Measurements from ENCODE around the gene ZYG11B. TPM values are rescaled to one million over a fixed set of nuclear protein-coding genes. Genes with fewer than 3 reads are reported as not detected.
"Not testable (repeated sequence)": the region's sequence is repeated elsewhere in the genome, so short reads cannot be mapped to it uniquely, and the experiment has no call there.

Gene ZYG11B
- total RNA-seq, 1 donor from 2014 or later = 18.2 TPM

DNA sequence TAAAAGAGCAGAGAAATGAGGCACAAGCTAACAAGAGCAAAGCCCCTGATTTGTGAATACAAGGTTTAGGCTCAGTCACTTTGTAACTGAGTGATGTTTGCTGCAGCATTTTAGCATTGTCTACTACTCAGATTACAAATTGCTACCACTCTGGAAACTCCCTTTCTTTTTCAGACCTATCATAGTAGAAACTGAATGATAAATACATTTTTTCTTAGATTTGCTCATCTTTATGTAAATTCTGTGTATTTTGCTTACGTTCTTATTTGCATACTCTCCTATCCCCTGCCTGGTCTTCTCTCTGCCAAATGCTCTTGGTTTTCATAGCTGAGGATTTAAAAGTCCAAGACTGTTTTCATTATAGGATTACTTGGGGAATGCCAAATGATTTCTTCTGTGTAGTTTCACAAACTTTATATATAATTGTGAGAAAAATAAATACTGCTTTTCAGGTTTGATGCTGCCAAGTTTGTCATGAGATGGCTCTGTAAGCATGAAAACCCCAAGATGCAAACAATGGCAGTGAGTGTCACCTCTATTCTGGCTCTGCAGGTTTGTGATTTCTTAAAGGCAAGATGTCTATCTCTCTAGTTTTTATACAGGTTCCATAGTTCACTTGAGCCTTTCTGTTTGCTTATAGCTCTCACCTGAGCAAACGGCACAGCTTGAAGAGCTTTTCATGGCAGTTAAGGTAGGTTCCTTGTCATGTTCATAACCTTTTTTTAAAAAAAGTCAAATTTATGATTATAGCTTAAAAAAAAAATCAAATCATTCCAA, 141.0 kb downstream of the ZYG11B start:
- H3K4me3 ChIP-seq (ENCODE audit: low read depth, low read length) = no peak overlapping the region
- no peaks in the 10 kb centered on the region for H3K27me3 ChIP-seq (ENCODE audit: control insufficient read depth, insufficient read depth, low read length)
- FAIRE-seq = no peak
- DNase-seq (ENCODE audit: low read depth) = no peak
- no peaks in the 10 kb centered on the region for H3K36me3 ChIP-seq (ENCODE audit: control insufficient read depth, insufficient read depth, low read length)
- TF ChIP-seq, protein P1, sequence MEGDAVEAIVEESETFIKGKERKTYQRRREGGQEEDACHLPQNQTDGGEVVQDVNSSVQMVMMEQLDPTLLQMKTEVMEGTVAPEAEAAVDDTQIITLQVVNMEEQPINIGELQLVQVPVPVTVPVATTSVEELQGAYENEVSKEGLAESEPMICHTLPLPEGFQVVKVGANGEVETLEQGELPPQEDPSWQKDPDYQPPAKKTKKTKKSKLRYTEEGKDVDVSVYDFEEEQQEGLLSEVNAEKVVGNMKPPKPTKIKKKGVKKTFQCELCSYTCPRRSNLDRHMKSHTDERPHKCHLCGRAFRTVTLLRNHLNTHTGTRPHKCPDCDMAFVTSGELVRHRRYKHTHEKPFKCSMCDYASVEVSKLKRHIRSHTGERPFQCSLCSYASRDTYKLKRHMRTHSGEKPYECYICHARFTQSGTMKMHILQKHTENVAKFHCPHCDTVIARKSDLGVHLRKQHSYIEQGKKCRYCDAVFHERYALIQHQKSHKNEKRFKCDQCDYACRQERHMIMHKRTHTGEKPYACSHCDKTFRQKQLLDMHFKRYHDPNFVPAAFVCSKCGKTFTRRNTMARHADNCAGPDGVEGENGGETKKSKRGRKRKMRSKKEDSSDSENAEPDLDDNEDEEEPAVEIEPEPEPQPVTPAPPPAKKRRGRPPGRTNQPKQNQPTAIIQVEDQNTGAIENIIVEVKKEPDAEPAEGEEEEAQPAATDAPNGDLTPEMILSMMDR (IDR thresholded peaks at IDR 0.05; ENCODE audit: insufficient read depth, low read length, severe bottlenecking) = no peak

DNA sequence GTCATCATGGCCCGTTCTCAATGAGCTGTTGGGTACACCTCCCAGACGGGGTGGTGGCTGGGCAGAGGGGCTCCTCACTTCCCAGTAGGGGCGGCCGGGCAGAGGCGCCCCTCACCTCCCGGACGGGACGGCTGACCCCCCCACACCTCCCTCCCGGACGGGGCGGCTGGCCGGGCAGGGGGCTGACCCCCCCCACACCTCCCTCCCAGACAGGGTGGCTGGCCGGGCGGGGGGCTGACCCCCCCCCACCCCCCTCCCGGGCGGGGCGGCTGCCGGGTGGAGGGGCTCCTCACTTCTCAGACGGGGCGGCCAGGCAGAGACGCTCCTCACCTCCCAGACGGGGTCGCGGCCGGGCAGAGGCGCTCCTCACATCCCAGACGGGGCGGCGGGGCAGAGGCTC, 143.5 kb downstream of the ZYG11B start:
- H3K27me3 ChIP-seq (ENCODE audit: control insufficient read depth, insufficient read depth, low read length); FAIRE-seq; H3K36me3 ChIP-seq (ENCODE audit: control insufficient read depth, insufficient read depth, low read length); H3K4me3 ChIP-seq (ENCODE audit: low read depth, low read length); DNase-seq (ENCODE audit: low read depth): not testable (repeated sequence)

DNA sequence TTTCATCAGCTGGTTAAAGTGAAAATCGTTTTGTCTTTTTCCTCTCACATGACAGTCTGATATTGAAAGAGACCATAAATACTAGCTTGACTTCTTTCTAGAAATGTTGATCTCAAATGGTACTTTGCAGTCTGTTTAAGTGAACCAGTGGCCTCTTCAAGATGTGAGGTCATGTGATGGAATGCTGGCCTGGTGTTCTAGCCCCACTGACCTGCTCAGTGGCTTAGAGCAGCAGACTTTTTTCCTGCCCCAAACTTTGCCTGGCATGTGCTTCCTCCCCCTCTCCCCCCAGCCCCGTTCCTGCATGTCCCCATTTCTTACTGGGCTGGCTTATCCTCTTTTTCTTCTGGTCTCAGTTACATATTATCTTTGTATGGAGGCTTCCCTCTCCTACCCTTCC, 150.6 kb downstream of the ZYG11B start:
- TF ChIP-seq, protein P1 (IDR thresholded peaks at IDR 0.05; ENCODE audit: insufficient read depth, low read length, severe bottlenecking) = no peak
- Histone ChIP-seq H3K27me3 (ENCODE audit: control insufficient read depth, insufficient read depth, low read length) (no peaks in the 10 kb centered on the region), H3K36me3 (ENCODE audit: control insufficient read depth, insufficient read depth, low read length) (no peaks in the 10 kb centered on the region), H3K4me3 (ENCODE audit: low read depth, low read length) (no peak overlapping the region)
- no peak for FAIRE-seq
- no peak for DNase-seq (ENCODE audit: low read depth)

Other genes starting within 250 kb of the ZYG11B start
- 17.6 and 18.6 TPM in 2 replicates for gene TUT4, start 173.4 kb upstream of the ZYG11B start, total RNA-seq
- 1.1 and 1.7 TPM in 2 replicates for gene GPX7, start 124.1 kb upstream of the ZYG11B start, total RNA-seq
- gene SHISAL2A, start 93.3 kb upstream of the ZYG11B start, total RNA-seq = not detected in 2 replicates
- gene COA7, start 28.1 kb upstream of the ZYG11B start, total RNA-seq = 8.4 and 15.5 TPM in 2 replicates
- under 0.01 and 0.13 TPM in 2 replicates for gene ZYG11A, start 116.3 kb downstream of the ZYG11B start, total RNA-seq
- 29.2 and 49.3 TPM in 2 replicates for gene ECHDC2, start 195.3 kb downstream of the ZYG11B start, total RNA-seq
- 65.8 and 82.7 TPM in 2 replicates for gene SCP2, start 200.8 kb downstream of the ZYG11B start, total RNA-seq

All from bronchial epithelial cell (primary cell).